Measurements from ENCODE around the gene LILRB5.

GRCh38 chr19:54287456-54287855 is 30.4 kb upstream of the LILRB5 start:
- TF ChIP-seq CTCF (IDR thresholded peaks at IDR 0.05) (no peak), POLR2A (IDR thresholded peaks at IDR 0.05) (no peak)

Data from heart left ventricle (tissue), 13 donors.